NOMO-1 treated with dmso at 0.1 percent for 144 hours (cell line): ENCODE results near the gene BMAL1.

ENCODE experiments used
- DNase-seq: peaks from one replicate; lab custom pipeline; 2025; ENCODE audit not compliant: unreplicated experiment; lab: John Stamatoyannopoulos, UW

The BMAL1 gene

GRCh38 chr11:13260963-13261588, 16.5 kb upstream of the BMAL1 start:
- no peak for DNase-seq

GRCh38 chr11:13261591-13262061, 16.0 kb upstream of the BMAL1 start:
- no peak for DNase-seq

GRCh38 chr11:13262096-13262495, 15.5 kb upstream of the BMAL1 start:
- no peak for DNase-seq

GRCh38 chr11:13268791-13269190, 8.8 kb upstream of the BMAL1 start:
- DNase-seq: no peak

- no peak for DNase-seq
These were observed 7.8 kb upstream of the BMAL1 start for GRCh38 chr11:13269775-13270174.

DNA sequence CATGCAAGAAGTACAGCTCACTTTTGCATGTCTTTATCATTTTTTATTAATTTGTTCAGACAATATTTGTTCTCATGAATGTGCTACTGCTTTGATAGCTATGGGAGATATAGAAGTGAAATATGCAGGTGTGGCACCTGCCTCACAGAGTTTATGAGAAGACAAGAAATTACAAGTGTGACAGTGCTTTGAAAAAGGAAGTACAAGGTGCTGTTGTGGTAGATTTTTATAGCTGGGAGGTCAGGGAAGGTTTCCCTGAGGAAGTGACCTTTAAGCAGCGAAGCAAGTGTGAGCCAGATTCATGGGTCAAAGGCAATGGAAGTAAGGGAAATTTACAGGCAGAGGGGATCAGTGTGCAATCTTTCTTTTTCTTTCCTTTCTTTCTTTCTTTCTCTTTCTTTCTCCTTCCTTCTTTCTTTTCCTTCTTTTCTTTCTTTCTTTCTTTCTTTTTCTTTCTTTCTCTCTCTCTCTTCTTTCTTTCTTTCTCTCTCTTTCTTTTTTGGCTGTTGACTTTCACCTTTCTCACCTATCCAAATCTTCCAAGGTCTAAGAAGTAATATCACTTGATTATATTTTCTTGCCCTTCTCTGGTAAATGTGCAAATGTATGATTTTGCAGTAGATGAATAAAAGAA, 6.4 kb upstream of the BMAL1 start:
- DNase-seq: no peak

GRCh38 chr11:13276454-13276831, 1.1 kb upstream of the BMAL1 start:
- no peak for DNase-seq

DNA sequence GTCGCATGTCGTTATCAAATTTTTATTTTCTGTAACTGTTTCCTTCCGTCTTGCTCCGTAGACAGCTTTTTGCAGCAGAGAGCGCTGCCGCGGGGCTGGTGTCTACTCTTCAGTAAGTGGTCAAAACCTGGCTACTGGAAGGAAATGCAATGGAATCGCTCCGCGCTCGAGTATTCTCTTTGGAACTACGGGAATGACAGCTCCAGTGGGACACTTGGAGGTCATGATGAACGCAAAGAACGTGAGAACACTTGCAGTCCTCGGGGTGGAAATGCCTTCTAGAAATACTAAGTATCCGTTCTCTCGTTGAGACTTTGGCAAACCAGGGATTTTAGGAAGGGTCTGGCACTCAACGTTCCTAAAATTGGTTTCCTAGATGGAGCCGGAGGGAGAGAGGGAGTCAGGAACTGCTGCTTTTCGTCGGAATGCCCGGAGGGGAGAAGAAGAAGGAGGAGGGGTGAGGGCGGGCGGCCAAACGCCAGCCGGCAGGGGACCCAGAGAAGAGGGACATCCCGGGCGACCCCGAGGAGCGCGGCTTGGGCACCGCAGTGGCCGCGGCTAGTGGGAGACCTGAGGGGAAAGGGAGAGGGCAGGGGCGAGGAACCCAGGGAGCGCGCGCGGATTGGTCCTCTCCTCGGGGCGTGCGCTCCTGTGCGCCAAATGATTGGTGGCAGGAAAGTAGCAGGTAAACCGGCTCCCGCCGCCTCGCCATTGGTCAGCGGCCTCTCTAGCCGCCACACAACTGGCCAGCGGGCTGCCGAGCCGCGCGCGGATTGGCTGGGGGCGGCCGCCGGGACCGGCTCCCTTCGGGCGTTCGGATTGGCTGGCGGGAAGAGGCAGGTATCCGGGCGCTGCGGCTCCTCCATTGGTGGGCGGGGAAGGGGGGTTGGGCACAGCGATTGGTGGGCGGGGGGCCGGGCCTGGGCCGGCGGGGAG, 490 bp upstream of the BMAL1 start:
- peak; percentile 93 for DNase-seq

GRCh38 chr11:13278609-13279486, 1.3 kb downstream of the BMAL1 start:
- no peak for DNase-seq

- DNase-seq: no peak
These were observed 1.9 kb downstream of the BMAL1 start for GRCh38 chr11:13279487-13279834.

- DNase-seq: no peak
These were observed 2.6 kb downstream of the BMAL1 start for GRCh38 chr11:13280092-13280722.

DNA sequence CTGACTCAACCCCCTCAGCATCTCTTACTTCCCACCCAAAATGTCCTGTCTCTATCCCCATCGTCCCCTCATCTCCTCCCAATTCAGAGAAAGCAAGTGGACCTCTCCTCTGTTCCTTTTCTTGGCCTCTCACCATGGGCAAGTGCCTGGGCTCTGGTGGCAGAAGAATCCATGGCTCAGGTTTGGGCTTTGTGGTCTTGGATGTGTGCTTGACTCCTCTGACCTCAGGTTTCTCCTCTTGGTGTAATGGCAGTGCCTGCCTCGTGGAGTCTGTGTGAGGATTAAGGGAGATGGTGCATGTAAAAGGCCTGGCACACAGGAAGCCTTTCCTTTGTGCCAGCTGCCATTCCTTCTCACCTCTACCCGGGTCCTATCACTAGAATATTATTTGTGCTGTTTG, 3.2 kb downstream of the BMAL1 start:
- no peak for DNase-seq

DNA sequence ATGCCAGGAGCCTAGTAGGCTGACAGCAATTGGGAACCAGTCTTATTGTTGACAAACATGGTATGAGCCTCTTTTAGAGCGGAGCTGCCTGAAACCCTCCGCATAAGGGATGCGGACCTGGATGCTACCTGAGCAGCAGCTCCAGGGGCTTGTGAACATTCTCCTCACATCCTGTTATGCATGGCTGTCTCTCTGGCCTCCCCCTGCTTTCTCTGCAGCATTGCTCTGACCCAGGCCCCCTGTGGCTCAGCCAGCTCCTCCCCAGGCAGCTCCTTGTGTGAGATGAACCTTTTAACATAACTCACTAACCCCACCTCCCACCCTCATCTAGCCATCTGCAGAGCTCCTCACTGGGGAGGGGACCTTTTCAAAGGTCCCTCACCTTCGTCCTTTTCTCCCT, 6.0 kb downstream of the BMAL1 start:
- DNase-seq: no peak

- DNase-seq: no peak
These were observed 7.4 kb downstream of the BMAL1 start for GRCh38 chr11:13284776-13285588.

- DNase-seq: no peak
These were observed 8.8 kb downstream of the BMAL1 start for GRCh38 chr11:13286279-13286821.

- DNase-seq: no peak
These were observed 9.4 kb downstream of the BMAL1 start for GRCh38 chr11:13287036-13287435.

- DNase-seq: no peak
These were observed 10.1 kb downstream of the BMAL1 start for GRCh38 chr11:13287681-13288080.

GRCh38 chr11:13288375-13289029, 10.9 kb downstream of the BMAL1 start:
- no peak for DNase-seq

DNA sequence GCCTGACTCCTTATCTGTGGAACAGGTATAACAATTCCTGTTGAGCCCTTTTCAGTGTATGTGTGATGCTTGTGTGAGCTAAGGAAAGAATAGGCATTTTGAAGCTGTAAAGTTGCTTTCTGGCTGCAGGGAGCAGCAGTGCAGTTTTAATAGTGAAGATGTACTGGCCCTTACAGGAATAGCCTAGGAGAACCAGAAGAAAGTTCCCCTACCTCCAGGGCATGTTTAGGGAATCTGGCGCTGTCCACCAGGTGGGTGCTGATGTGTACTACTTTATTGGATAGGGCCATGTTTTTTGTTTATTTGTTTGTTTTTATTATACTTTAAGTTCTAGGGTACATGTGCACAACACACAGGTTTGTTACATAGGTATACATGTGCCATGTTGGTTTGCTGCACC, 11.5 kb downstream of the BMAL1 start:
- no peak for DNase-seq
